SU-DHL-6 (cell line): Measurements from ENCODE around the gene SLC2A4RG.

ENCODE experiments used
- EZH2phosphoT487 ChIP-seq: fragments of 200-600 bp; sonication (generic), shearing (Covaris generic); conservative IDR thresholded peaks from 2 replicates; pipeline ENCODE4 v1.6.1; 2018; ENCODE audit warnings: mild to moderate bottlenecking, antibody characterized with exemption, low read length, moderate library complexity, mixed read lengths
- TF ChIP-seq, protein P1 (sequence below): fragments of 200-600 bp; sonication (generic); IDR thresholded peaks from one replicate; pipeline ENCODE4 v1.5.1; 2017; ENCODE audit warnings: antibody characterized with exemption, mild to moderate bottlenecking, low read length, moderate library complexity; ENCODE audit not compliant: insufficient read depth, poor library complexity, severe bottlenecking

DNA sequence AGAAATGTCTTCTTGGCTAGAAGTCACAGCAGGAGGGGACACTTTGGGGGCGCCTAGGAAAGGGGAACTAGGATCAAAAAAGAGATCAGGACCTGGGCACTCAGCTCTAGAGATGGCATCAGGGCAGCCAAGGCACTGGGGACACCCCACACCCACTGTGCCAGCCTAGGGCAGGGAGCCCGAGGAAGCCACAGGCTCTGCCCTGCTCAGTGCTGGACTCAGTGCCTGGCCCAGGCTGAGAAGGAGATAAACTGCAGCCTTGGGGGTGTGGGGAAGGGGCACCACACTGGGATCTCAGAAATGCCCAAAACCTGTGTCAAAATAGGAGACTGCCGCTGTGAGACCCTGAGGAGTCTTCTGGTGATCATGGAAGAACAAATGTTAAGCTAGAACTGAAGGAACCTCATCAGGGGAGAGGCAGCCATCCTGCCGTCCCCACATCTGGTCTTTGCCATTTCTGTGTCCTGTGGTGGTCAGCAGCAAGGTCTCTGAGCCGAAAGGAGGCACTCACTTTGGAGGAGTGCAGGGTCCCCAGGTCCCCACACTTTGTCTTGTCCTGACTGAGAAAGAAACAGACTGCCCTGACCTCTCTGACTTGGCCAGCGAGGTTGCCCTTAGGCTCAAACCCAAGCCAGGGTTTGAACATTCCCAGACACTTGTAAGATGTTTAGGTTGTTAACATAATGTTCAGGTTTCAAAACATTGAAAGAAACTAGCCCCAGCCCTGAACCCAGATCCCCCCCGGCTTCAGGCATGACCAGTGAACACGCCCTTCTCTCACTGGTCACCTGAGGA, 34.1 kb upstream of the SLC2A4RG start:
- TF ChIP-seq, protein P1, sequence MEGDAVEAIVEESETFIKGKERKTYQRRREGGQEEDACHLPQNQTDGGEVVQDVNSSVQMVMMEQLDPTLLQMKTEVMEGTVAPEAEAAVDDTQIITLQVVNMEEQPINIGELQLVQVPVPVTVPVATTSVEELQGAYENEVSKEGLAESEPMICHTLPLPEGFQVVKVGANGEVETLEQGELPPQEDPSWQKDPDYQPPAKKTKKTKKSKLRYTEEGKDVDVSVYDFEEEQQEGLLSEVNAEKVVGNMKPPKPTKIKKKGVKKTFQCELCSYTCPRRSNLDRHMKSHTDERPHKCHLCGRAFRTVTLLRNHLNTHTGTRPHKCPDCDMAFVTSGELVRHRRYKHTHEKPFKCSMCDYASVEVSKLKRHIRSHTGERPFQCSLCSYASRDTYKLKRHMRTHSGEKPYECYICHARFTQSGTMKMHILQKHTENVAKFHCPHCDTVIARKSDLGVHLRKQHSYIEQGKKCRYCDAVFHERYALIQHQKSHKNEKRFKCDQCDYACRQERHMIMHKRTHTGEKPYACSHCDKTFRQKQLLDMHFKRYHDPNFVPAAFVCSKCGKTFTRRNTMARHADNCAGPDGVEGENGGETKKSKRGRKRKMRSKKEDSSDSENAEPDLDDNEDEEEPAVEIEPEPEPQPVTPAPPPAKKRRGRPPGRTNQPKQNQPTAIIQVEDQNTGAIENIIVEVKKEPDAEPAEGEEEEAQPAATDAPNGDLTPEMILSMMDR = no peak
- TF ChIP-seq EZH2phosphoT487 = no peak
